Osteoblast (primary cell): Measurements from ENCODE around the gene HCFC1R1. TPM values are rescaled to one million over a fixed set of nuclear protein-coding genes. Genes with fewer than 3 reads are reported as not detected.
A peak's percentile ranks its signal among the peaks of the same experiment; 100 is the strongest.

Experiments
- DNase-seq: peaks from one replicate; pipeline ENCODE4 v3.0.0; 2011; ENCODE audit warnings: low spot score, mixed read lengths; ENCODE audit not compliant: insufficient read length; ENCODE audit errors: missing footprints
- H2AFZ ChIP-seq: 2 replicates; pipeline ENCODE4 v1.6.0; 2011; ENCODE audit warnings: mild to moderate bottlenecking, low read length
- H3K27ac ChIP-seq: 2 replicates; pipeline ENCODE4 v1.5.1; 2011; ENCODE audit warnings: mild to moderate bottlenecking, low read depth, low read length, moderate library complexity
- H3K27me3 ChIP-seq: 2 replicates; pipeline ENCODE4 v1.6.0; 2012; ENCODE audit warnings: mild to moderate bottlenecking, control low read depth, inconsistent platforms, low read length, moderate library complexity; ENCODE audit not compliant: insufficient read depth
- H3K36me3 ChIP-seq: 2 replicates; pipeline ENCODE4 v1.5.1; 2011; ENCODE audit warnings: mild to moderate bottlenecking, low read length, control low read depth, moderate library complexity; ENCODE audit not compliant: insufficient read depth
- H3K4me1 ChIP-seq: 2 replicates; pipeline ENCODE4 v1.5.1; 2011; ENCODE audit warnings: mild to moderate bottlenecking, low read length, control low read depth, moderate library complexity; ENCODE audit not compliant: insufficient read depth
- H3K4me2 ChIP-seq: 2 replicates; pipeline ENCODE4 v1.6.0; 2011; ENCODE audit warnings: mild to moderate bottlenecking, low read length; ENCODE audit not compliant: insufficient read depth
- H3K4me3 ChIP-seq: fragments of 200-600 bp; sonication (generic); 3 replicates; pipeline ENCODE4 v1.5.1; 2012; ENCODE audit warnings: mild to moderate bottlenecking, low read length, inconsistent platforms; ENCODE audit not compliant: insufficient read depth
- H3K79me2 ChIP-seq: 2 replicates; pipeline ENCODE4 v1.6.0; 2012; ENCODE audit warnings: mild to moderate bottlenecking, low read length, control low read depth, inconsistent platforms; ENCODE audit not compliant: insufficient read depth
- H3K9me3 ChIP-seq: 2 replicates; pipeline ENCODE4 v1.5.1; 2011; ENCODE audit warnings: low read depth, low read length, control low read depth
- H4K20me1 ChIP-seq: 2 replicates; pipeline ENCODE4 v1.6.0; 2012; ENCODE audit warnings: mild to moderate bottlenecking, low read length, control low read depth; ENCODE audit not compliant: insufficient read depth
- total RNA-seq: library from RNA; depleted of rRNA; stranded (reverse); fragments of >200 nt; gene quantifications from 2 replicates; pipeline ENCODE4 v1.2.3, GENCODE V29; 2012
- TF ChIP-seq, protein P1 (sequence below): IDR thresholded peaks from 2 replicates; pipeline ENCODE4 v1.5.1; 2011; ENCODE audit warnings: mild to moderate bottlenecking, low read depth, low read length, moderate library complexity; ENCODE audit errors: extremely low read depth

HCFC1R1 gene
- total RNA-seq, 1 donor, result 20.3 TPM

DNA sequence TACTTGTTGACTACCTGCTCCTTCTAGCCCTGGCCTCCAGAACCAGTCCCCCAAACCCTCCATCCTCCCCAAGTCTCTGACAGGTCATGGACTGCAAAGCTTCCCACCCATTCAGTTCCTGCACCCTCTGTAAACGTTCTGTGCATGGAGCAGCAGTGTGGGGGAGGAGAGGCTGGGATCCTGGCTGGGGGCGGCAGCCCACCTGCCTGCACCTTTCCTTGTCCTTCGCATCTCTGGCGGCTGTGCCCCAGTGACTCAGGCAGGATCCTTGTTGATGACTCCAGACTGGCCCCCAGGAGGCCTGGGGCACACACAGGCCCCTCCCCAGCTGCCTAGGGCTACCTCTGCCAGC is 41.9 kb downstream of the HCFC1R1 start:
- Histone ChIP-seq H3K27me3 (no peaks in the 10 kb centered on the region), H3K79me2 (peaks cover 8% of the 10 kb centered on the region), H3K27ac (no peak overlapping the region), H3K4me3 (no peak overlapping the region), H3K4me1 (peaks cover 11% of the 10 kb centered on the region), H3K36me3 (no peaks in the 10 kb centered on the region), H2AFZ (no peak overlapping the region), H3K9me3 (no peaks in the 10 kb centered on the region), H4K20me1 (no peaks in the 10 kb centered on the region), H3K4me2 (no peak overlapping the region)
- no peak for DNase-seq
- TF ChIP-seq, protein P1, sequence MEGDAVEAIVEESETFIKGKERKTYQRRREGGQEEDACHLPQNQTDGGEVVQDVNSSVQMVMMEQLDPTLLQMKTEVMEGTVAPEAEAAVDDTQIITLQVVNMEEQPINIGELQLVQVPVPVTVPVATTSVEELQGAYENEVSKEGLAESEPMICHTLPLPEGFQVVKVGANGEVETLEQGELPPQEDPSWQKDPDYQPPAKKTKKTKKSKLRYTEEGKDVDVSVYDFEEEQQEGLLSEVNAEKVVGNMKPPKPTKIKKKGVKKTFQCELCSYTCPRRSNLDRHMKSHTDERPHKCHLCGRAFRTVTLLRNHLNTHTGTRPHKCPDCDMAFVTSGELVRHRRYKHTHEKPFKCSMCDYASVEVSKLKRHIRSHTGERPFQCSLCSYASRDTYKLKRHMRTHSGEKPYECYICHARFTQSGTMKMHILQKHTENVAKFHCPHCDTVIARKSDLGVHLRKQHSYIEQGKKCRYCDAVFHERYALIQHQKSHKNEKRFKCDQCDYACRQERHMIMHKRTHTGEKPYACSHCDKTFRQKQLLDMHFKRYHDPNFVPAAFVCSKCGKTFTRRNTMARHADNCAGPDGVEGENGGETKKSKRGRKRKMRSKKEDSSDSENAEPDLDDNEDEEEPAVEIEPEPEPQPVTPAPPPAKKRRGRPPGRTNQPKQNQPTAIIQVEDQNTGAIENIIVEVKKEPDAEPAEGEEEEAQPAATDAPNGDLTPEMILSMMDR, result no peak

DNA sequence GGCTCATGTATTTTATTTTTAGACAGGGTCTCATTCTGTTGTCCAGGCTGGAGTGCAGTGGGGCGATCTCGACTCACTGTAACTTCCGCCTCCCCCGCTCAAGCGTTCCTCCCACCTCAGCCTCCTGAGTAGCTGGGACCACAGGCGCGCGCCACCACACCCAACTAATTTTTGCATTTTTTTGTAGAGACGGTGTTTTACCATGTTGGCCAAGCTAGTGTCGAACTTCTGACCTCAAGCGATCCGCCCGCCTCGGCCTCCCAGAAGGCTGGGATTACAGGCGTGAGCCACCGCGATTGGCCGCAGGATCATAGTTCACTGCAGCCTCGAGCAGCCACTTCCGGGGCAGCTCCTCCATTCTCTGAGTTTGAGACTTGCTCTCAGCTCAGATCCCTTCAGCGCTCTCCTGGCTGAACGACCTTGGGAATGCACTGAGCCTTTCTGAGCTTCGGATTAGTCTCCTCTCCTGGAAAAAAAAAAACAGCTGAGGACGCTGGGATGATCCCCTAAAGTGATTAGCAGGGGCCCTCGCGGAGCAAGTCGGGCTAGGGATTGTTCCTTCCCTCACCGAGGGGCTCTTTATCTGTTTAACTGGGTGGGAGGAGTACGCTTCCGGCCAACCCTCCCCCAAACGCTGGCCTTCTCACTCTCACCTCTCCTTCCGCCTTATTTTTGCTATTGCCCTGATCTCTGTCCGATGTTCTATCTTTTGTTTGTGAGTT is 42.4 kb downstream of the HCFC1R1 start:
- Histone ChIP-seq H3K4me3 (peak overlapping the region; percentile 88), H3K9me3 (no peaks in the 10 kb centered on the region), H4K20me1 (no peaks in the 10 kb centered on the region), H3K79me2 (peaks cover 8% of the 10 kb centered on the region), H3K27me3 (no peaks in the 10 kb centered on the region), H3K27ac (peak overlapping the region; percentile 91), H2AFZ (no peak overlapping the region), H3K4me2 (peak overlapping the region; percentile 84), H3K4me1 (peaks cover 11% of the 10 kb centered on the region), H3K36me3 (no peaks in the 10 kb centered on the region)
- no peak for DNase-seq
- TF ChIP-seq, protein P1, result no peak

DNA sequence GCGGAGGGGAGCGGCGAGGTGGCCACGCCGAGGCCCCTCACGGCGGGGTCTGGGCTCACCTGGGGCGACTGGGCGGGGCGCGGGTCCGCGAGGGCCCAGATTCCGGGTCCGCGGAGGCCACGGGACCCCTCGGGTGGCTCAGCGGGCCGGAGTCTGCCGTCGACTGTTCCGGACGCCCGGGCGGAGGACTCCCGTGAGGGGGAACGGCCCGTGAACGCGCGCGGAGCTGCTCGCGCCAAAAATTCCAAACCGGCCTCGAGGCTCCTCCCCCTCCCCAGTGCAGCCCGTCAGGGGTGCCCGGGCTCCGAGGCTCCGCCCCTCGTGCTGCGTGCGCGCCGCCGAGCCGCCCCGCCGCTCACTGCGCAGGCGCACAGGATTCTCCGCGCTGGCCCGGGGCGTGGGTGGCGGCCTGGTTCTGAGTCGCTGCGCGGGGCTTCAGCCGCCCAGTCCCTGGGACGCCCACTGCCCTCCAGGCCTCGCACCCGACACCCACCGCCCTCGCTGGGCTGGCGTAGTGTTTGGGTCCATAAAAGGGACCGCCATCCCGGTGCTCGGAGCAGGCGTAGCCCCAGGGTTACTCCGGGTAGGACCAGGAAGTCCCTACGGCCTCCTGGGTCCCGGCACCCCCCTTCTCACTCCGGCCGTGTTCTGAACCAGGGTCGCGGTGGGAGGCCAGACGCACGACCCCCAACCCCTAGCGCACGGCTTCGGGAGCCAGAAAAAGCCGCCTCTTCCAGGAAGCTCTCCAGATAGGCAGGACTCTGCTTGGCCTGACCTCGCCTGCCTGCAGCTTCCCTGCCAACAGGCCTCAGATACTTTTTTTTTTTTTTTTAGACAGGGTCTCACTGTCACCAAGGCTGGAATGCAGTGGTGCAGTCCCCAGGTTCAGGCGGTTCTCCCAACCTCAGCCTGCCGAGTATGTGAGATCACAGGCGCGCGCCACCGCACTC is 43.2 kb downstream of the HCFC1R1 start, which contains the start of gene PKMYT1:
Gene PKMYT1 (minus strand): TSS at position 220 of the 950 bp plus-strand sequence. CDS start 789 bp downstream, outside the sequence.
- Histone ChIP-seq H3K4me3 (peak within 1 kb of the TSS; percentile 88), H3K36me3 (no peaks in the 10 kb centered on the region), H3K4me2 (peak within 1 kb of the TSS; percentile 84), H2AFZ (peak within 1 kb of the TSS; percentile 98), H4K20me1 (no peaks in the 10 kb centered on the region), H3K9me3 (no peaks in the 10 kb centered on the region), H3K79me2 (peaks cover 8% of the 10 kb centered on the region), H3K4me1 (peaks cover 11% of the 10 kb centered on the region), H3K27me3 (no peaks in the 10 kb centered on the region), H3K27ac (peak within 1 kb of the TSS; percentile 91)
- TF ChIP-seq, protein P1, result no peak
- DNase-seq, result peak; percentile 100
